GM21423 (cell line): ENCODE measurements around the gene CRISPLD2.
"Not testable (repeated sequence)": the region's sequence is repeated elsewhere in the genome, so short reads cannot be mapped to it uniquely, and the experiment has no call there.

Source experiments
- ATAC-seq: cut with Tn5 transposase; IDR thresholded peaks from one replicate; pipeline ENCODE4 v1.9.1; 2021; ENCODE audit warnings: mild to moderate bottlenecking, moderate library complexity; ENCODE audit not compliant: unreplicated experiment

CRISPLD2 gene

DNA sequence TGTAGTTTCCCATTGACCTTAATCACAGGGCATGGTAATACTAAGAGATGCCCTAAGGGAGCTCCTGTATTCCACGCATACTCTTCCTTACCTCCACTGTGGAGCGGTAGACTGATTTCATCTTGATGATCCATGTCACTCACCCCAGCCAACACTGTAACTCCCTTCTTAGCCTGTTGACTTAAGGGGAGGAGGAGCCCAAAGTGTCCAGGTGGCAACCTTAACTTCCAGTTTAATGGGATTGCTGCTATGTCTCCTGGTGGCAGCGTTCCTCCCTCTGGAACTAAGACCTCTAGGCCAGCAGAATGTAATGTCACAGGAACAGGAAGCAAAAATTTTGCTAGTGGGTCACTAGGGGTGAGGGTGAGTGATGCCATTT lies 36.4 kb downstream of the CRISPLD2 start:
- ATAC-seq = not testable (repeated sequence)

DNA sequence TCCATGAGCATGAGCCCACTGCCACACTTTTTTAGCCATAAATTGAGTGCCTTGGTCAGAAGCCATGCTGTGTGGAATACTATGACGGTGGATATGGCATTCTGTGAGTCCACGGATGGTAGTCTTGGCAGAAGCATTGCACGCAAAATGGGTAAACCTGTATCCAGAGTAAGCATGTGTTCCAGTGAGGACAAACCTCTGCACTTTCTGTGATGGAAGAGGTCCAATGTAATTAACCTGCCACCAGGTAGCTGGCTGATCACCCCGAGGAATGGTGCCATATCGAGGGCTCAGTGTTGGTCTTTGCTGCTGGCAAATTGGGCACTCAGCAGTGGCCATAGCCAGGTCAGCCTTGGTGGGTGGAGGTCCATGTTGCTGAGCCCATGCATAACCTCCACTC lies 37.0 kb downstream of the CRISPLD2 start:
- ATAC-seq = not testable (repeated sequence)

DNA sequence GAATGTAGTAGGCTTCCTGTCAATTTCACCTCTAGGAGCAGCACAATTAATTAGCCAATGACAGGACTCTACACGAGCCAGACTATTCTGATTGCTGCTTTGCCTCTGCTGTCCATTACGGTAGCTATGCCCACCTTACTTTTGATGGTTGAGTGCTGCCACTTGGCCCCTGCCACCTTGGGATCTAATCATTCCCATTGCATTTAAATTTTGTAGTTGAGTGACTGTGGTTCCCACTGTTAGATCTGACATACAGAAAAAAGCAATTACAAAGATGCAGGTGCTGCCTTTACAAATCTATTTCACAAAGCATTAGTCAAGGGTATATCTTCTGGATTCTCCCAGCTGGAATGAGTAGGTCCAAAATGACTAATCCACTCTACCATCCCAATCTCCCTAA lies 39.9 kb downstream of the CRISPLD2 start:
- ATAC-seq = no peak

DNA sequence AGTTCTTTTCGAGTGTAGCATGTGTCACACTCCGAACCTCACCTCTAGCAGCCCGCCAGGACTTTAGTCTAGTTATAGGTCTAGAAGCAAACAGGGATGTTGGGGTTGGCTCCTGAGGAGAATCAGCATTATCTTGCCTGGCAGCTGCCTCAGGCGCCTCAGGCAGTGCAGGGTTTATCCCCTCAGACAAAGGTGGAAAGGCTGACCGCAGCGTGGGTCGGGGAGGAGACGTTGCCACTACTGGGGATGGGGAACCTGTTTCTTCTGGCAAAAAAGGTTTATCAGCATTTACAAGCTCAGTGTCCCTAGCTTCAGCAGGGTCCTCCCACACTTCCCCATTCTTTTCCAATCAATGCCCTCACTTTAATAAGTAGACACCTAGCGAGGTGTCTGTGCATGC lies 40.6 kb downstream of the CRISPLD2 start:
- ATAC-seq = no peak

DNA sequence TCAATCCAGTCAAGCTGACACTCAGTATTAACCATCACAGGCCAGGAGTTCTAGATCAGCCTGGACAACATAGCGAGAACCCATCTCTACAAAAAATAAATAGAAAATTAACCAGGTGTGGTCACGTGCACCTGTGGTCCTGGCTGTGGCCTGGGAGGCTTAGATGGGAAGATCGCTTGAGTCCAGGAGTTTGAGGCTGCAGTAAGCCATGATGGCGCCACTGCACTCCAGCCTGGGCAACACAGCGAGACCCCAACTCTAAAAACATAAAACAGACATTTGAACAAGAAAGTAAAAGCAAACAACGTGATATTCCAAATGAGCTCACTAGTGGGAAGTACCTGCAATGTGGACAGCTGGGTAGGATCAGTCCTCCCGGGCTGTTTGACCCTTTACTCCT lies 41.9 kb downstream of the CRISPLD2 start:
- no peak for ATAC-seq

DNA sequence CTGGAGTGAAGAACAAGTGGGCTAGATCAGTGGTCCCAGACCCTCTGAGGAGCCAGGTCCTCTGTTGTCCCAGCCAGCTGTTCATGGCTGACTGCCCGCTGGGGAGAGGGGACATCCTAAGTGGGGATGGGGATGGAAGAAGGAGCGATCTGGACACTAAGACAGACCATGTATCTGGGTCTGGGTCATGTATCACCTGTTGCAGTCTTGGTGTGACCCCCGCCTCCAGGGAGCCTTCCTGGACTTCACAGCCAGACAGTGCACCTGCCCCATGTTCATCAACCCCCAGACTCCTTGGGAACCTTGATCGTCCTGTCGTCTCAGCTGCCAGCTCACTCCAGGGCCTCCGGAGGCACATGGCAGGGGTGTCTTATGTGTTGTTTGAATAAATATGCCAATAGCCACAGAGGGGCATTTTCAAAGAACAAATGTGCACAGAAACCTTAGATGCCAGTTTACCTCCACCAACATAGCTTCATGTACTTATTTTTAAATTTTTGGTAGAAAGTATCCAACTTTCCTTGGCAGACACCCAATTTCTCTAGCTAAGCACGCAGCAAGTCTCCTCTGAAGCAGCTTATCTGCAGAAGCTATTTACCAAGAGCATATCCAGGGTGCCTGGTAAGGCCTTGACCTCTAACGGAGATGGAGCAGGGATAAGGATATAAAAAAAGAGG lies 43.2 kb downstream of the CRISPLD2 start:
- ATAC-seq = no peak

DNA sequence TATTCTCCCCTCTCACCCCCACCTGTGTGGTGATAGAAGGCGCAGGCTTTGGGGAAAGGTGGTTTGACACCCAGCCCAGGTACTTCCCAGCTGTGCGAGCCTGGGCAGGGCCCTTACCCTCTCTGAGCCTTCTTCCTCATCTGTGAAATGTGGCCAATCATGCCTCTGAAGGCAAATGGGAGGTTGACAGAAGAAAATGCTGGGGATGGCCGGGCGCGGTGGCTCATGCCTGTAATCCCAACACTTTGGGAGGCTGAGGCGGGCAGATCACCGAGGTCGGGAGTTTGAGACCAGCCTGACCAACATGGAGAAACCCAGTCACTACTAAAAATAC lies 43.7 kb downstream of the CRISPLD2 start:
- ATAC-seq = no peak

DNA sequence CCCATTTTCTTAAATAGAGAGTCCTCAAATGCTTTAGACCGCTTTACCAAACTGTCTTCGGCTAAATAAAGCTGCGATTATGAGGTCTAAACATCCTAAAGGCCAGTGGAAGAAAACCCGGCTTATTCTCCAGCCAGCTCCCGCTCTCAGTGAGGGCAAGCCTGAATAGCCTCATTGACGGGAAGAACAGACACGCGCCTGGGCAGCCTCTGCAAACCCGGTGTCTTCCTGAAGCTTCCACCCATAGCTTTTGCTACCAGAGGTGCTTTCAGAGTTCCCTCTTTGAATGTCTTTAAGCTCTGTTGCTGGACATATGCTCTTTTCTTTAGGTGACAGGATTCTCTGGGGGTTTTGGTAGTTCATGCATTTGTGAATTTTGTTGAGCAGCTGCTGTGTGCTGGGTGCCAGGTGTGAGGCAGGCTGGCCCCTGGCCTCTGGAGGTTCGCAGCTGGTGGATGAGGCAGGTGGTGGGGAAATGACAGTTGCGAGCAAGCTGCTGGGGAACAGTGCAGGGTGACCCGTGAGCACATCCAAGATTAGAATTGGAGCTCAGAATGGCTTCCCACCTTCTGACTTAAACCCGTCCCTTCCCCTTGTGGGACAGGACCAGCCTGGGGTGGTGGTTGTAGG lies 44.7 kb downstream of the CRISPLD2 start:
- no peak for ATAC-seq

DNA sequence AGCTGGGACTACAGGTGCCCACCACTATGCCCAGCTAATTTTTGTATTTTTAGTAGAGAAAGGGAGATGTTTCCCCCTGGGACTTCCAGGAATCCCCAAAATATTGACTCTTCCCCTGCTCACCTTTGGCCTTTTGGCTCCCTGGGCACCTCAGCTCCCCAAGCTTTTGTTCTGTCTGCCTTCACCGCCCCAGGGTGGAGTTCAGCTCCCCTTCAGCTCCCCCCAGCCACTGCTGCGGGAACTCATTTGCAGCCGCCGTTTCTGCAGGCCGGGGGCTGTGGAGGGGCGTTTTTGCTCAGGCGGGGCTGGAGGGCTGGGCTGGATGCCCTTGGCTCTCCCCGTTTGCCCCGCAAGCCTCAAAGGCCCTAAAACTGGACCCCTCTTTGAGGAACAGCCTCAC lies 47.9 kb downstream of the CRISPLD2 start:
- no peak for ATAC-seq

DNA sequence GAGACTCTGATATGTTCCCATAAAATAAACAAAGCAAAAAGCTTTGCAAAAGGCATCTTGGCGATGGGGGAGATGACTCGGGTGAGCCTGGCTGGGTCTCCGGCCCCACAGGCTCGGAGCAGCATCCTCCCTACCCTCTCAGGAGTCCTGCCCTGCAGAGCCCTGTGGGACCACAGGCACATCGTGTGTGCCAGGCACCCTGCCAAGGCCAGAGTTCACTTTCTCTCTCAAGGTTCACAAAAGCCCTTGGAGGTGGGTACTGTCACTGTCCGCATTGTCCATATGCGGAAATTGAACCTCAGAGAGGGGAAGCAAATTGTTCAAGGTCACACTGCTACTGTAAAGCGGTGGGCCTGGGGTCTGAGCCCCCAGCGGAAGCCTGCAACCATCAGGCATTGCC lies 48.5 kb downstream of the CRISPLD2 start:
- ATAC-seq = no peak

DNA sequence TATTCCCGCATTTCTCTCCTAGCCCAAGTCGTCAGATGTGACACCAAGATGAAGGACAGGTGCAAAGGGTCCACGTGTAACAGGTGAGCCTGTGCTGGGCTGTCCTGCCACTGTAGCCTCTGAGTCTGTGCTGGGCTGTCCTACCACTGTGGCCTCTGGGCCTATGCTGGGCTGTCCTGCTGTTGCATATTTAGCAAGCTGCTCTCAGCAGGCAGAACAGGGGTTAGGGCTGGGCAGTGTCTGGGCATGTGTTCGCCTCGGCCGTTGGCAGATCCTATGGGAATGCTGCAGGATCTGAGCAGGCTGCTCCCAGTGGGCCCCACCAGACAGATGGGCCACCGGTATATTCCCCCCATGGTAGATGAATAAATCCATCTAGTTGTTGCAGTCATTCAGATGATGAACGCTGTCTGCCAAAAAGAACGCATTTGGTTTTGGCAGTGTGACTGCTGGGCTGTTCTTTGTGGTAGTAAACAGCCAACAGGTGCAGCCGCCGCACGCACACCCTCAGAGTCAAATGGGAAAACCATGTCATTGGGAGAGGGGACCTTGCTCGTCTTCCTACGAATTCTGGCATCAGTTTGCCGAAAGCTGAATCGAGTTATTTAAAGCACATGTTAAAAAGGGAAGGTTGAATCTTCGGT lies 49.2 kb downstream of the CRISPLD2 start:
- ATAC-seq = no peak

DNA sequence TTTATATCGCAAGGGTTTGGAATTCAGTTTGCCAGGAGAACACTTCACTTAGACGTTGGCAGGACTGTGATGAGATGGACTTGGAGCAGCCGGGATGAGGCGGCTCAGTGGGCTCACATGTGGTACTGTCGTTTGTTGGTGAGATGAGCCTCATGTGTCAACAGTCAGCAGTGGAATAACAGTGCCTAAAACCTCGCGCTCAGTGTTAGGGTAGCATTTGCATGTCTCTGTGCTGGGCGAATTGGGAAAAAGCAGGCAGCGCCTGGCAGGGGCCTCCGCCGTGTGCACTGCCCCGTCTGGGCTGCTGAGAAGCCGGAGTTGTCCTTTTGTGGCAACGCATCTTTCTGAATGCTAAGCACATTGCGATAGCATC lies 49.7 kb downstream of the CRISPLD2 start:
- no peak for ATAC-seq

DNA sequence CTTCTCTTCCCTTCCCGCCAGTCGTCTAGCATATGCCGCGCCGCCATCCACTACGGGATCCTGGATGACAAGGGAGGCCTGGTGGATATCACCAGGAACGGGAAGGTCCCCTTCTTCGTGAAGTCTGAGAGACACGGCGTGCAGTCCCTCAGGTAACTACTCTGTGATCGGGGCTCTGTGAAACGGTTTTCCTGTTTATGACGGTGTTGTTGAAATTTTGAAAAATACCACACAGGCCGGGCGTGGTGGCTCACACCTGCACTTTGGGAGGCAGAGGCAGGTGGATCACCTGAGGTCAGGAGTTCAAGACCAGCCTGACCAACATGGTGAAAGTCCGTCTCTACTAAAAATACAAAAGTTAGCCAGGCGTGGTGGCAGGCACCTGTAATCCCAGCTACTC lies 53.2 kb downstream of the CRISPLD2 start:
- not testable (repeated sequence) for ATAC-seq

DNA sequence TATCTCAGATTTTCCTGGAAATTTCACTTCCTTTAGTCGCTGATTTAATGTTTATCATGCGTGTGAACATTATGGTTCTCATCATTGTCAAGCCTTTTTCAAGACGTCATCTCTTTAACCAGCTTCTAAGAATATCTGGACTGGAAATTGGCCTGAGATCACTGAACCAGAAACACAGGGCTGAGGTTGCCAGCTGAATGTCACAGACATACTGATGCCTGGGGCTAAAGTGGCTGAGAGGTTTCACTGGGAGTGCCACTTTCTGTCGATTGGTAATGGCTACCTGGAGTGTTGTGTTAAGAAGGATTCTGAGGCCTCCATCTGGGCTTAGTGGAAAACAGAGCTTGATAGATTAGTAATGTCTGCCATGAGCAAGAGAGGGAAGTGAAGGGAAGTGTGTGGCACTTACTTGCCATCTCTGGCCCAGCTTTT lies 54.2 kb downstream of the CRISPLD2 start:
- ATAC-seq = no peak

DNA sequence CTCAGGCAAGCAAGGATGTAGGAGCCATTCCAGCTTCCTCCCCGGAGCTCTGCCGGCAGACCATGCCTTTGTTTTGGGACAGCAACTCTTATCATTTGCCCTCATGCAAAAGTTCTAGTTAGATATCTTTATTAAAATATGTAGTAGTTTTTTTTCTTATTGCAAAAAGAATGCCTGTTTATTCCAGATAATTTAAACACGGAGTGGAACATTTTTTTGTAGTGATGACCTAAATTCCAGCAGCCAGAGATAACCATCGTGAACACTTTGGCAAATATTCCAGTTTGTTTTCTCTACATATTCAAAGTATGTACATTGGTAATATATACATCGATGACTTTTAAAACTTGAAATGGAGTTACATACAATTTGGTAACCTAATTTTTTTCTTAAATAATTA lies 54.8 kb downstream of the CRISPLD2 start:
- no peak for ATAC-seq

DNA sequence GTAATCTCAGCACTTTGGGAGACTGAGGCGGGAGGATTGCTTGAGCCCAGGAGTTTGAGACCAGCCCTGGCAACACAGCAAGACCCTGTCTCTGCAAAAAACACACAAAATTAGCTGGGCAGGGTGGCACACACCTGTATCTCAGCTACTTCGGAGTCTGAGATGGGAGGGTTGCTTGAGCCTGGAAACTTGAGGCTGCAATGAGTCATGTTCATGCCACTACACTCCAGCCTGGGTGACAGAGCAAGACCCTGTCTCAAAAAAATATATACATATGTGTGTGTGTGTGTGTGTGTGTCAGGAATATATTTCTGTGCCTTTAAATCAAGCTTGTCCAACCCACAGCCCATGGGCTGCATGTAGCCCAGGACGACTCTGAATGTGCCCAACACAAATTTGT lies 55.2 kb downstream of the CRISPLD2 start:
- no peak for ATAC-seq

DNA sequence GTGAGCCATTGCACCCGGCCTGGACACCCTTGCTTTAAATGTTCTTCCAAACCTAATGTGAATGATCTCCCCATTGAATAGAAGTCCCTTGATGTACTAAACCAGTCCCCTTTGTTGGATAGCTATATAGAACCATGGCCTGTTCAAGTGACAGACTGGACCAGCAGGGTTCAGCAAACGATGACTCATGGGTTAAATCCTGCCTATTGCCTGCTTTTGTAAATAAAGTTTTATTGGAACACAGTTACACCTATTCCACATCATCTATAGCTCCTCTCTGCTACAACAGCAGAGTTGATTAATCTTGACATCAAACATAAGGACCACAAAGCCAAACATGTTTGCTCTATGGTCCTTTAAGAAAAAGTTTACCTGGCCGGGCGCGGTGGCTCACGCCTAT lies 56.1 kb downstream of the CRISPLD2 start:
- no peak for ATAC-seq

DNA sequence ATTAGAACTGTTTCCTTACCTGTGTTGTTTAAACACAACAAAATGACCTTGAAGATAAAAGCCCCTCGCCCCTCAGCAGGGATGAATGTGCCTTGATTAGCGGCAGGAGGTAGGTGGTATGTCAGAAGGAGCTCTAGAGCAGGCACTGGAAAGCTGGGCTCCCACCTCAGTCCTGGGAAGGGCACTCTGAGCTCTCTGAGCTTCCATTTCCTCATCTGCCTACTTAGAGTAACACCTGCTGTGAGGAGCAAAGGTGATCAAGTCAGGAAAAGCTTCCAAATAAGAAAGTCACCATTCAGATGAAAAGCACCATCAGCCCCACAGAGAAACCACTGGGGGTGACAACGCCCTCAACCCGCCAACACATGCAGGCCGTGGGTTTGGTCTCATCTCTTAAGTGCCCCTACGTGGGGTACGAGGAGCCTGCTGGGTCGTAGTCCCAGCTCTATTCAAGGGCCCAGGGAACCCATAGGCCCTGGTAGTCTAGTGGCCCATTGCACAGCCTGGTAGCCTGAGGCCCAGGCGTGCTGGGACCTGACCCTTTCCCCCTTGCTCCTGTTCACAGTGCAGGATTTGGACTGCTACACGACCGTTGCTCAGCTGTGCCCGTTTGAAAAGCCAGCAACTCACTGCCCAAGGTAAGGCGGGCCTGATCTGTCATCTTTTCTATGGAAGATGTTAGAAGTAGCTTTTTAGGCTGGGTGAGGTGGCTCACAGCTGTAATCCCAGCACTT lies 57.3 kb downstream of the CRISPLD2 start:
- ATAC-seq = no peak

DNA sequence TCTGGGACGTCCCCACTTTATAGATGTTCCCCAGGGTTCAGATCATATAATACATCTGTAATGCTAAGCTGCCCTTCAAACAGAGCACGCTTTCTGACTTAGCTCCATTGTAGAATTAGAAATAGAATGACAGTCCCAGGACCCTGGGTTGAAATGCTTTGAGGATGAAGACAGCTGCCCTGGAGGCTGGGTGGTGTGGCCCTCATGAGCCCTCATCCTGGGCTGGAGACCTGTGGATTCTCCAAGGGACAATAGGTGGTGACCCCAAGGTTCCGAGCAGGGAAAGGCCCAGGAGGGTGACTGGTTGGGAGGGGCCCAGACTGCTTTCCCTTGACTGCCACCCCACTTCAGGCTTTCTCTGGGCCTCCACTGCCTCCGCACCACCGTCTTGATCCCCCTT lies 59.0 kb downstream of the CRISPLD2 start:
- ATAC-seq = no peak

DNA sequence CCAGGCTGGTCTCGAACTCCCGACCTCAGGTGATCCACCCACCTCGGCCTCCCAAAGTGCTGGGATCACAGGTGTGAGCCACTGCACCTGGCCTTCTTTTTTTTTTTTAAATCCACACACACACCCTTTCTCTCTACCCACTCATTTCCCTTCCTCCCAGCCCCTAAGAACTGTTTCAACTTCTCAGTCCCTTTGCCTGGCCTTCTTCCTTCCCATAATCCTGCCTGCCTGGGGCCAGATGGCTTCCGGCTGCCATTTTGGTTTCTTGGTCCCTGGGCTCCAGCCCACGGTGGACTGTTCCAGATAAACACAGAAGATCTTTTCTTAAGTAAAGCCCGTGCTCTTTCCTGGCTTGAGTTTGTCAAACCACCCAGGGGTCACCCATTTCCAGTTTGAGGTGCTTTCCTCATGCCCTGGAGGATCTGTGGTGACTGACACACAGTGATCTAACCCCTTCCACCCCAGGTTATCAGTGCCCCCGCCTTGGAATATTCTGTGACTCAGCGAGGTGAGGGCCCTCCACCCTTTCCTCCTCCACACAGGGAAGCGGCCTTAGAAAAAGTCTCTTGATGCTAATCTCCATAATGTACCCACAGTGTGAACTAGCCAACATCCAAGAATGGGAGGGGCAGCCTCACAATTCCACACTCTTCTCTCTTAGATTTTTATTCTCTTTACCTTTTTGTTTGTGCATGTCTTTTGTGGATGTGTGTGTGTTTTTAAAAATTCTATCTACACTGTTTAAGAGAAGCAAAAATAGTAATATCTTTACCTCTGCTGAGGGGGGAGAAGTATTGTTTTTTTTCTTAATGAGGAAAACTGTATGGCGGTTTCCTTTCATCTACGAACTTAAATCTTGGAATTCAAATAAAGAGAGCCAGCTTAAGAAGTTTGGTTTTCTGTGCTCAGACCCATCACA lies 60.0 kb downstream of the CRISPLD2 start:
- no peak for ATAC-seq
